ENCODE results near the gene COG5.

Gene COG5

GRCh38 chr7:107593025-107593410 is 29.3 kb upstream of the COG5 start:
- Histone ChIP-seq H3K4me3 (IDR thresholded peaks at IDR 0.05; ENCODE audit: insufficient read depth, low read depth, low read length) (no peak overlapping the region), H3K4me1 (ENCODE audit: low read depth, poor library complexity, severe bottlenecking) (no peaks in the 10 kb centered on the region), H3K4me2 (no peak overlapping the region), H3K79me2 (ENCODE audit: insufficient read depth, low read depth) (no peaks in the 10 kb centered on the region), H3K27ac (no peak overlapping the region), H3K27me3 (ENCODE audit: insufficient read depth, low read depth) (no peaks in the 10 kb centered on the region), H3K36me3 (ENCODE audit: insufficient read depth) (no peaks in the 10 kb centered on the region), H2AFZ (ENCODE audit: low read depth) (no peak overlapping the region), H3K9ac (no peak overlapping the region), H4K20me1 (ENCODE audit: insufficient read depth) (no peaks in the 10 kb centered on the region)
- TF ChIP-seq CTCF (conservative IDR thresholded peaks at IDR 0.05; ENCODE audit: low read depth, low read length) = no peak

GRCh38 chr7:107592361-107593024 is 28.8 kb upstream of the COG5 start:
- TF ChIP-seq CTCF (conservative IDR thresholded peaks at IDR 0.05; ENCODE audit: low read depth, low read length) = no peak
- Histone ChIP-seq H3K27ac (no peak overlapping the region), H3K79me2 (ENCODE audit: insufficient read depth, low read depth) (no peaks in the 10 kb centered on the region), H3K27me3 (ENCODE audit: insufficient read depth, low read depth) (no peaks in the 10 kb centered on the region), H4K20me1 (ENCODE audit: insufficient read depth) (no peaks in the 10 kb centered on the region), H3K36me3 (ENCODE audit: insufficient read depth) (no peaks in the 10 kb centered on the region), H2AFZ (ENCODE audit: low read depth) (no peak overlapping the region), H3K4me1 (ENCODE audit: low read depth, poor library complexity, severe bottlenecking) (no peaks in the 10 kb centered on the region), H3K4me2 (no peak overlapping the region), H3K4me3 (IDR thresholded peaks at IDR 0.05; ENCODE audit: insufficient read depth, low read depth, low read length) (no peak overlapping the region), H3K9ac (no peak overlapping the region)

GRCh38 chr7:107591421-107591820 is 27.7 kb upstream of the COG5 start:
- Histone ChIP-seq H3K4me1 (ENCODE audit: low read depth, poor library complexity, severe bottlenecking) (no peaks in the 10 kb centered on the region), H3K27ac (no peak overlapping the region), H3K4me3 (IDR thresholded peaks at IDR 0.05; ENCODE audit: insufficient read depth, low read depth, low read length) (no peak overlapping the region), H4K20me1 (ENCODE audit: insufficient read depth) (no peaks in the 10 kb centered on the region), H3K4me2 (no peak overlapping the region), H3K79me2 (ENCODE audit: insufficient read depth, low read depth) (no peaks in the 10 kb centered on the region), H2AFZ (ENCODE audit: low read depth) (no peak overlapping the region), H3K9ac (no peak overlapping the region), H3K27me3 (ENCODE audit: insufficient read depth, low read depth) (no peaks in the 10 kb centered on the region), H3K36me3 (ENCODE audit: insufficient read depth) (no peaks in the 10 kb centered on the region)
- TF ChIP-seq CTCF (conservative IDR thresholded peaks at IDR 0.05; ENCODE audit: low read depth, low read length) = no peak

- Histone ChIP-seq H3K27me3 (ENCODE audit: insufficient read depth, low read depth) (no peaks in the 10 kb centered on the region), H3K79me2 (ENCODE audit: insufficient read depth, low read depth) (no peaks in the 10 kb centered on the region), H3K4me1 (ENCODE audit: low read depth, poor library complexity, severe bottlenecking) (no peaks in the 10 kb centered on the region), H3K4me2 (no peak overlapping the region), H3K4me3 (IDR thresholded peaks at IDR 0.05; ENCODE audit: insufficient read depth, low read depth, low read length) (no peak overlapping the region), H3K27ac (no peak overlapping the region), H2AFZ (ENCODE audit: low read depth) (no peak overlapping the region), H4K20me1 (ENCODE audit: insufficient read depth) (no peaks in the 10 kb centered on the region), H3K36me3 (ENCODE audit: insufficient read depth) (no peaks in the 10 kb centered on the region), H3K9ac (no peak overlapping the region)
- no peak for TF ChIP-seq CTCF (conservative IDR thresholded peaks at IDR 0.05; ENCODE audit: low read depth, low read length)
These were observed 24.9 kb upstream of the COG5 start for GRCh38 chr7:107588529-107589130.

Data from KMS-11 (cell line).